NCI-H2107 (cell line): ENCODE data around the gene FBXW10.
"Not testable (repeated sequence)": the region's sequence is repeated elsewhere in the genome, so short reads cannot be mapped to it uniquely, and the experiment has no call there.

Source experiments
- DNase-seq: peaks from one replicate; lab custom pipeline; 2025; lab: John Stamatoyannopoulos, UW

FBXW10 gene, protein sequence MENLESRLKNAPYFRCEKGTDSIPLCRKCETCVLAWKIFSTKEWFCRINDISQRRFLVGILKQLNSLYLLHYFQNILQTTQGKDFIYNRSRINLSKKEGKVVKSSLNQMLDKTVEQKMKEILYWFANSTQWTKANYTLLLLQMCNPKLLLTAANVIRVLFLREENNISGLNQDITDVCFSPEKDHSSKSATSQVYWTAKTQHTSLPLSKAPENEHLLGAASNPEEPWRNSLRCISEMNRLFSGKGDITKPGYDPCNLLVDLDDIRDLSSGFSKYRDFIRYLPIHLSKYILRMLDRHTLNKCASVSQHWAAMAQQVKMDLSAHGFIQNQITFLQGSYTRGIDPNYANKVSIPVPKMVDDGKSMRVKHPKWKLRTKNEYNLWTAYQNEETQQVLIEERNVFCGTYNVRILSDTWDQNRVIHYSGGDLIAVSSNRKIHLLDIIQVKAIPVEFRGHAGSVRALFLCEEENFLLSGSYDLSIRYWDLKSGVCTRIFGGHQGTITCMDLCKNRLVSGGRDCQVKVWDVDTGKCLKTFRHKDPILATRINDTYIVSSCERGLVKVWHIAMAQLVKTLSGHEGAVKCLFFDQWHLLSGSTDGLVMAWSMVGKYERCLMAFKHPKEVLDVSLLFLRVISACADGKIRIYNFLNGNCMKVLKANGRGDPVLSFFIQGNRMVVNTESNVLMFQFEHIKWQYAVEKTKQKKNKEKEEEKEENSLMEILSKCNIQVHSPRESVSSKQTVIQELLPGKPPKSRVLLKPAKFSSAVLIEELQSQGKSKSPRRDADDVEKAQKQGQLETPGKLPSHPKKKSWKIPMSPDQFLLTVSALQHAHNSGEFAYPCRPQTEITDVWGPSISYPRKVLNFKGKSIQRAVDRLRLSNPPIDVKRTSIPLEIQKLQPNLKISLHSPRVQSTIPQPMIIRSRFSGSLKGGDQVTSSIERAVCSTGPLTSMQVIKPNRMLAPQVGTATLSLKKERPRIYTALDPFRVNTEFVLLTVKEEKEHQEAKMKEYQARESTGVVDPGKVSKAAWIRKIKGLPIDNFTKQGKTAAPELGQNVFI

DNA sequence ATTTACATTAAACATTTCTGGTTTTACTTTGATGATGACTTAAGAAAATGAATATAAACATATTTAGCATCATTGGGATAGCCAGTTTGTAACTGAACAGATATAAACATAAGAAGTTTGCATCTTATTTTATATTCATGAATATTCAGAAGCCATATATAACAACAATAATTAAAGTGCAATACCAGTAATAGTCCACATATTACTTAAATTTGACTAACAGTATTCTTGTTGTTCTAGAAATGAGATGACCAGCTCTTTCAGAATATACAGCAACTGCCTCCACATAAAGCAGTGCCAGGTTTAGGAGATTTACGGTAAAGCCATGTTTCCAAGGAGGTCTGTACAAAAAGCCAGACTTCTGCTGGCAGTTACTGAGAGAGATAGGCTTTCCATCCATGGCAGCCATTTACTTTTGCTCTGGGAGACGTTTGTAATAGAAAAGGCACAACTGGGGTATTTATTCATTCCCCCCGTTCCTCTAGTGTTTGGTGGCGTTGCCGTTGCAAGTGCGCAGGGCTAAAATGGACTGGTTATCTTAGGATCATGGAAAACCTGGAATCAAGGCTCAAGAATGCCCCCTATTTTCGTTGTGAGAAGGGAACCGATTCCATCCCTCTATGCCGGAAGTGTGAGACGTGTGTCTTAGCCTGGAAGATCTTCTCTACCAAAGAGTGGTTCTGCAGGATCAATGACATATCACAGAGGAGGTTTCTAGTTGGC, at the start of gene FBXW10:
TSS of gene FBXW10 (plus strand) at position 356 of the 723 bp plus-strand sequence. CDS start at position 547, 191 bp downstream.
- not testable (repeated sequence) for DNase-seq

DNA sequence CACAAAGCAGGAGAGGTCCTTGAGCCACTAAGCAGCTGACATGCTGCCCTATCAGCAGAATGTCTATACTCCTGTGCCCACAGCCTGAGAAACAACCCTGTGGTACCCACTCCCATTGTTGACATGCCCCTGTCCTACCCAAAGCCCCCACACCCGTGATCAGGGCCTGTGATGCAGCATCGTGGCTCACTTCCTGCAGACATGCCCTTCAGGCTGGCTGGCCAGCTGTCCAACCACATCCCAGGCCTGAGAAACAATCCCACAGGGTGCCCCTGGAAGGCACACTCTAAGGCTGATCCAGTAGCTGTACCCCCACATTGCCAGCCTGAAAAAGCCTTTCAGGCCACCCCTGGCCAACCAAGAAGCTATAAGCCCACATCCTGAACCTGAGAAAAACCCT, 48.7 kb upstream of the FBXW10 start:
- DNase-seq, result not testable (repeated sequence)

DNA sequence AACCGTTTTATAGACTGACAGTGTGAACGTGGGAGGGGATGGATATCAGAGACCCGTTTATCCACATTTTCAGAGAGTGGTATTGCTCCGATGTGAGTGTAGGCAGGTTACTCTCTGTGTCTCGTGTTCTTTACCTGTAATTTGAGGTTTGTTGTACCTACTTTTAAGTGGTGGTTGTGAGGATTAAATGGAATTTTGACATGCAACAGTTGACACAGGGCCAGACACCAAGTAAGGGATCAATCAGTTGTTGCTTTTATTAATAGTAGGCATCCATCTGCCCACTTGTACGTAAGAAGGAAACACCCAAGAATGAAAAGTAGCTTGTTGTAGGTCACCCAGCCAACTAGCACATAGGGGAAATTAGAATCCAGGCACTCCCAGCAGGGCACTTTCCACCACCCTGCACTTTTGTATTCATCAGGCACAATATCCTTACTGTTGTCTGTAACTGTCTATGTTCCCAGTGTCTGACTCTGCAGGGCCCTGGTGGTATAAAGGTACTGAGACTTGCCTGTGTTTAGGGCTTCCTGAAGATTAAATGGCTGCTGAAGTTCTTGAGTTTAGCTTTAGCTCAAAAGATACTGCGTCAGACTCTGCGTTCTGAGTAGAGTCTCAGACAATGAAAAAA, 45.3 kb upstream of the FBXW10 start:
- DNase-seq, result not testable (repeated sequence)

DNA sequence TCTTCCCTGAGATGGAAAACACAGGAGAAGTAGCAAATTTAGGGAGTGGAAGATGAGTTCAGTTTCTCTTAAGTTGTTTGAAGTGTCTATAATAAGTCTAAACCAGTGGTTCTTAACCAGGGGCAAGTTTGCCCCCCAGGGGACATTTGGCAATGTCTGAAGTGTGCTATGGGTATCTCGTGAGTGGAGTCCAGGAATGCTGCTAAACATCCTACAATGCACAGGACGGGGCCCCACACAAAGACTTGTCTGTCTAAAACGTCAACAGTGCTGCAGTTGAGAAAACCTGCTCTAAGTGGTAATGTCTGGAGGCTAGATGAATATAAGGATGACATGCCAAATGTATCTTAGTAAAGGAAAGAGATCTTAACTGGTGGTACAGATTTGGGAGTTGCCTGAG, 37.9 kb upstream of the FBXW10 start:
- not testable (repeated sequence) for DNase-seq

DNA sequence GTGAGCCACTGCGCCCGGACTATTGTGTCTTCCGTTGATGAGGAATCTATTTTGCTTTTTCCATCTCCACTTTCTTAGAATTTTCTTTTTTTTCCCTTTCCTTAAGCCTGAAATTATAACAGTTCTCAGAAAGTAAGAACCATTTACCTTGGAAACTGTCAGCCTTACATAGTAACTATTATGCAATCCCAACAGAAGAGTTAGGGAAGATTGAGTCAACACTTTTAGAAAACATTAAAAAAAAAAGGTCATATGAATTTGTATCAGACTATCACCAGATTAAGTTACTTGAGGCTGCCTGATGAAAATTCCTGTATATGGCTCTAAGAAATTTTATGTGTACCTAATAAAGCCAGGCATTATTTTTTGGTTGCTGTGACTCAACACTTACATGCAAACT, 35.6 kb upstream of the FBXW10 start:
- not testable (repeated sequence) for DNase-seq

DNA sequence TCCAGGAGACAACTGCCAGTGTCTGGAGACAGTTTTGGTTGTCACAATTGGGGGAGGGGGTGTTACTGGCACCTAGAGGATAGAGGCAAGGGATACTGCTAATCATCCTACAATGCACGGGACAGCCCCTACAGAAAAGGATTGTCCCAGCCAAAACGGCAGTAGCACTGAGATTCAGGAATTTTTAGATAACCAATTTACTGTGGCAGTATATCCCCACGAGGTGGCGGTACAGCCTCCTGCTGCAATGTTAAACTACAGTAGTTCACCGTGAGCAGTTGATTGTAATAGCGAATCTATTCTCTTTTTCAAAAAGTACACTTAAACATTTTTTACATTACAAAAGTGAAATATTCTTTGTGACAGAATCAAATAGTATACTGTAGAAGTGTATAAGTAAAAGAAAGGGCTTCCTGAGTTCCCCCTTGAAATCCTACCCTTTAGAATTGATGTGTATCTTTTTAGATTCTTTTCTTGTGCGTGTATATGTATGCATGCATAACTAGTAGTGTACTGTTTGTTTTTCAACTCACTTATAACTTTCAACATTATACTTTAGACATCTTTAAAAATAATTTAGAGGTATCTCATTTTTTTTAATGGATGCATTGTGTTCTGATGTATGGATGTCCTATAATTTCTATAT, 31.4 kb upstream of the FBXW10 start:
- not testable (repeated sequence) for DNase-seq

DNA sequence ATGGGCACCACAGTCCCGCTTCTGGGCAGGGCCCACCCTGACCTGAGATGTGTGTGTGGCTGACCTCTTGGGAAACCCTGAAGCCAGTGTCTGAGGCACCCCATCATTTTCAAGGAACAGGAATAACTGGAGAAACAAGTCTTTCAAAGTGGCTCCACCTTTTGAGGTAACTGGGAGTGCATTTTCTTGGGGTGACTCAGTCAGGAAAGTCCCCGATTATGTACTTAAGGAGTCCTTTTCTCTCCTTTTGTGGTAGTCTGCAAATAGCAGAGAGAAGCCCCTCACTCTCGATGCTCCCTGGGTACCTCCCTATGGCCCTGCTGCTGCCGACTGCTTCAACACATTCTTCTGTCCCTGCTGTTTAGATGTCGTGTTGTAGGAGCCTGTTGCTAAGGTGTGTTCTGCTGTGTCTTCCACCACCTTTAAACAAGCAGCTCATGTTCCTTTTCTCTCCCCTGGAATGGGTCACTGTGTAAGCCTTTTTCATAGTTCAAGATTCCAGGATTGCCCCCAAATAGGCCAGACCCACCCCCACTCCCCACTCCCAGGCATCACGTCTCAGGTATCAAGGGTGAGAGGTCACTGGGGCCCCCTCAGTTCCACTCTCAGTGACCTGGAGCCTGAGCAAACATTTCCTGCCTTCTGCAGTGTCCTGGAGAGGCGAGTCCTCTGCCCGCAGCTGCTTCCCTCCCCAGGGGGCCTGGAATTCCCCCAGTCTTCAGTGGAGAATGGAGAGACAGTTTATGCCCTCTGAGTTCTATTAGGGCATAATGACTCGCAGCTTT, 25.0 kb upstream of the FBXW10 start:
- DNase-seq, result not testable (repeated sequence)

DNA sequence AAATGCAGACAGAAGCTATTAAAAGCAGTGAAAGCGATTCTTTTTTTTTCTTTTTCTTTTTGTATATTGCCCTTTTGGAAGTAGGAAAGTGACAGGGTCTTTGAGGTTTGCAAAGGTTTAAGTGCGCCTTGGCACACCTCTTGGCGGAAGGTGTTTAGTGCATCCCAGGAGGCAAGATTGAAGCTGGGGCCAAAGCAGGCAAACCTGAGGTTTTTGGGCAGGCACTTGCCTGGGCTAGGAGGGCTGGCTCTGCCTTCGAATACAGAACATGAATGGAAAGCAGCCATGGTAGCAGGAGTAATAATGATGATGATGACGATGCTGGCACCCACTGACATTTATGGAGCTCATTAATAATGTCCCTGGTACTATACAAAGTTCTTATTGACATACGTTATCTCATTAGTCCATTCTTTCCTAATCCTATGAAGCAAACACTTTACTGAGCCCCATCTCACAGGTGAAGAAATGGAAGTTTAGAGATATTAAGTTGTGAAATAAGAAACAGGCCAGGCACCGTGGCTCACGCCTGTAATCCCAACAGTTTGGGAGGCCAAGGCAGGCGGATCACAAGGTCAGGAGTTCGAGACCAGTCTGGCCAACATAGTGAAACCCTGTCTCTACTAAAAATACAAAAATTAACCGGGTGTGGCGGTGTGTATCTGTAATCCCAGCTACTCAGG, 24.3 kb upstream of the FBXW10 start:
- not testable (repeated sequence) for DNase-seq

DNA sequence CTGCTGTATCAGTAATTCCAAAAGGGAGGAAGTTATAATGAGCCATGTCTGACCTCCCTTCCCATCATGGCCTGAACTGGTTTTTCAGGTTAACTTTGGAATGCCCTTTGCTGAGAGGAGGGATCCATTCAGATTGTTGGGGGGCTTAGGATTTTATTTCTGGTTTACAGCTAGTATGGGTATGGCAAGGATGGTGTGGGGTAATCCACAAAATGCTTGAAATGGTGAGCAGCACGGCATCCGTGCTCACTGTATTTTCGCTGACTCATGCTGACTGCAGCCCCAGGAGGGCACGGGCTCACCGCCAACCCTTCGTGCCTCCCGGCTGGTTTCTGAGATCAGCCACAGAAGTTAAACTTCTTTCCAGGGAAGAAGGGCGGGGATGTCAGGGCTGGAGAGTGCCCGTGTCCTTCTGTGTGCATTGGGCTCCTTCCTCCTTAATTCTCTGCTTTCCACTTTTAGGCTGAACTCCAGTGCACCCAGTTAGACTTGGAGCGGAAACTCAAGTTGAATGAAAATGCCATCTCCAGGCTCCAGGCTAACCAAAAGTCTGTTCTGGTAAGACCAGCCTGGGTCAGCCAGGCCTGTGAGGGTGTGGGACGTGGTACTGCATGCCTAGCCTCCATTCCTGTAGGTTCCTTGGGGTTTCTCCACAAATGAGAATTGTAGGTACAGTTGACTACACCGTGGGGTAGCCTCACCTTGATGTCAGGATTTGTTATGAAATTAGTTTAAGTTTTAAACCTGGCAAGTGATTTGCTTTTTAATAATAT, 21.9 kb upstream of the FBXW10 start:
- DNase-seq, result not testable (repeated sequence)

DNA sequence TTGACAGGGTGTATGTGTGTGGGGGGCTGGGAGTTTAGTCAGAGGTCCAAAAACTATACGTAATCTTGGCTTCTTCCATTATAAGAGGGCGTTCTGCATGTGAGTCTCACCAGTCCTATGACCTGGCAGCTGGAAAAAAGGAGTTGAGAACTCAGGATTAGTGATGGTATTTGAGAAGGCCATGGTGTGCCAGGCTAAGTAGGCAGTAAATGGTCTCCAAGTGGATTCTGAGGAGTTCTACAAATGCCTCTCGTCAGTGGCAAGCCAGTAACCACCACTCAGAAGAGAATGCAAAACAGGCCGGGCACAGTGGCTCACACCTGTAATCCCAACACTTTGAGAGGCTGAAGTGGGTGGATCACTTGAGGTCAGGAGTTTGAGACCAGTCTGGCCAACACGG, 21.2 kb upstream of the FBXW10 start:
- not testable (repeated sequence) for DNase-seq

DNA sequence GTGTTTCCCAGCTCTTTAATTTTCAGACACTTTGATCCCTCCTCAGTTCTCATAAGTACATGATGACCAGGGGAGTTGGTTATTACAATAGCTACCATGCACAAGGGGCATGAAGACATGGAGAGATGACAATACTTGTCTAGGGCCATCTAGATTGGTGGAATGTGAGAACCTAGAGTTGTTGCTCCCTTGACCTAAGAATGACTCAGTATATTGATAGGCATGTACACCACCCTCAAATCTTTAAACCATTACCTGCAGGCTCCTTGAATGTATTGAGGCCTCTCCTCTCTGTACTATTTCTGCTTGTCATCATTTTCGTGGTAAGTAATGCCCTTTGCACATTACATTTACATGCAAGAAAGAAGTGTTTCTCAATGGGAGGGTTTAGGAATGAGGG, 20.3 kb upstream of the FBXW10 start:
- not testable (repeated sequence) for DNase-seq

DNA sequence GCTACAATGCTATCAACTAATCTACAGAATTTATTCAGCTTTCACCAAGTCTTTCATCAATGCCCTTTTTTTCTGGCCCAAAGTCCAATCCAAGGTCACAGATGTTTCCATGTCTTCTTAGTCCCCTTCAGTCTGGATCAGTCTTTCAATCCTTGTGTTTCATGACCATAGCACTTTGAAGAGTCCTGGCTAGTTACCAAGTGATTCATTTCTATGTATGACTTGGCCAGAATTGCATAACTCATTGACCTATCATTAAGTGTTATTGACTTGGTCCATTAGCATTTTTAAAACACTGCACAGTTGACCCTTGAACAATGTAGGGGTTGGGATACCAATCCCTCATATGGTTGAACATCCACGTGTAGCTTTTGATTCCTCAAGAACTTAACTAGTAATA, 11.4 kb upstream of the FBXW10 start:
- DNase-seq, result not testable (repeated sequence)

DNA sequence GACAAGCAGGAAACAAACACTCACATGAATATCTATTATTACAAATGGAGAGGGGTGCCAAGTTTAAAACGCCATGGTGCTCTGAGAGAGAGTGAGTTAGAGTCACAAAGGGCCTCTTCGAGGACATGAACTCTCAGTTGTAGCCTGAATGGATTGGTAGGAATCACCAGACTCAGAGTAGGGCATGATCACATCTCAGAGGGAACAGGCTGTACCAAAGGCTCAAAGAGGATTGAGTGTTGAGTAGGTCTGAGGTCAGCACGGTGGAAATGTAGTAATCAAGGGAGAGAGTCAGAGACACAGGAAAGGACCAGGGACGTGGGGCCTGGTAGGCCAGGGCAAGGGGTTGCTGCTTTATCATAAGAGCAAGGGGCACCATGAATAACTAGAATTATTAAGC, 10.5 kb upstream of the FBXW10 start:
- DNase-seq, result not testable (repeated sequence)

DNA sequence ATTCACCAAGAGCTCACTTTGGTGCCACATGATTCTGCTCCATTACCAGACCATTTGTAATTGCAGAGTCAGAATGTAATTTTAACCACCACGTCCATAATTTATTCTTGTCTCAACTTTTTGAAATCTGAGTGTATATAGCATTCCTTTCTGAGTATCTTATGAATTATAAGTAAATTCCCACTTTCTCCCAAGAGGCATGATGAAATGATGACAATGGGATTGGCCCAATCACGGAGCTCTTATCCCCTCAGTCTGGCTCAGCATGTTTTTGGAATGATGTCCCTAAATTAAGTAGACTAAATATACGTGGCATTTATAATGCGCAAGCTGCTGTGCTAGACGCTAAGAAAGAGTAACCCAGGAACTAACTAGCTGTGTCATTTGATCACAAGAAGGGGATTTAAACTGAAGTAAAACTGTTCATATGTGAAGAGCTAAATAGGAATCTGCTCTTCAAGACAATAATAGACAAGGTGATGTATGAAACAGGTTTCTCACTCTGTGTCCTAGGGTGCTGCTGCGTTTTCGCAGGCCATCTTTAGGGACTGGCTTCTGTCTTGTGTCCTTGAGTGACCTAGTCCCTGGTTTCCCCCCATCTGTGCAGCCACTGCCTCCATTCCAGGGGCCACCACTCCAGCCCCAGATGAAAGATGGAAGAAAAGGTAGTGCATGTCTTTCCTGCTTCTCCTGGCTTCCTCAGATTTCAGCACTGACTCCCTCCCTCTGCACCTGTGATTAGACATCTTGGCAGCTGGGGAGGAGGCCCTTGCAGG, 4.0 kb upstream of the FBXW10 start:
- DNase-seq, result not testable (repeated sequence)

DNA sequence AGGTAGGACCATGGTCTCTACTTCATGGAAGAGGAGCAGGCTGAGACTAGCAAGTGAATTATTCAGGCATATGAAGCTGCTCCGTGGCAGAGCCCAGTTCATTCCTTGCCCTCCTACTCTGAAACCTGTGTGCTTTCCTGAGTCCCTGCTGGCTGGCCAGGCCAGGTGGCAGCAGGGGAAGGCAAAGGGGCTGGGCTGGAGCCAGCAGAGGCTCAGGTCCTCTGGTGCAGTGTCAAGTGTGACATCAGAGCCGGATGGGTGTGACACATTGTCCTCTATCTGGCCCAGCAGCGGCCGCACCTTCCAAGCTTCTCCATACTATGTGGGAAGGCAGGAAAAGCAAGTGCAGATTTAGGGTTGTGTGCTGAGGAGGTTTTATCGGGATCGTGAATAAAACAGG, 2.6 kb upstream of the FBXW10 start:
- DNase-seq, result not testable (repeated sequence)

DNA sequence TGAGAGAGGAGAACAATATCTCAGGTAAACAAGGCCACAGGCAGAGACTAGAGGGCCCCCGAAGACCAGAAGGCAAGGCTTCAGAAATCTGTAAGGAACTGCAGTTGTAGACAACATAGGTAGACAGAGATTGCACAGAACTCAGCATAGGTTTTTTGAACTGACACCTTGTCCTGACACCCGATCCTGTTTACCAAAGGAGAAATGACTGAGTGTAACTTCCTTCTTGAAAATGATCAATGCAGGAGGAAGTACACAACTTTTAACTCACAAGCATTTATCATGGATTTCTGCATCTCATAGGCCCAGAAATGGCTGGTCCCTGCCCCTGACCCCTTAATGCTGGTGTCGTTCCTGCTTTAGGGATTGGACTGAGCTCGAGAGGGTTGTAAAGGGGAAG, 872 bp downstream of the FBXW10 start:
- not testable (repeated sequence) for DNase-seq

DNA sequence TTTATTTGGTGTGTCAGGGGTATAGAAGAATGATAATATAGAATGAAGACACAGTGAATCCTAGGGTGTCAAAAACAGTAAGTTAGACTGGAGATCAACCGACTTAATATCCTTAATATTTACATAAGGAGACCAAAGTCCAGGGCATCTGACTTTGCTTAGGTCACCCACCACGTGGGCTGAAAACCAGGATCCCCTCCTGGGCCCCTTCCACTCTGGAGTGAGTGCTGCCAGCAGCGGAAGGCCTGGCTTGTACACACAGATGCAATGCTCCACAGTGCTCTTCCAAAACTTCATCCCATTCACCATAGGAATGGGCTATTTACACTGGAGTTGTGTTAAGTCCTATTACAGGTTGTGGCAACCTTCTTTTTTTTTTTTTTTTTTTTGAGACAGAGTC, 2.7 kb downstream of the FBXW10 start:
- not testable (repeated sequence) for DNase-seq

DNA sequence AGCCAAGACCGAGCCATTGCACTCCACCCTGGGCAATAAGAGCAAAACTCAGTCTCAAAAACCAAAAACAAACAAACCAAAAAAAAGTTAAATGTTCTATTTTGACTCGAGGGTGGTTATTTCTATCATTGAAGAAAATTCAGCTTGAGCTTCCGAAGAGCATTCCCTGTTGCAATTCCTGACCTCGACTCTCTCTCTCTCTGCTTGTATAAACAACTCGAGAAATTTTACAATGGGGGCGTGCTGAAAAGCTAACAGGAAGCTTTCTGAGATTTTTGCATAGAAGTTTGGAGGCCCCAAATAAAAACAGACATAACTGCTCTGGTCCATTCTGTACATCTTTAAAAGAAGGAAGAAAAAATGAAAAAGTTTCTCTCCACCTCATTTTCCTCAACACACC, 3.6 kb downstream of the FBXW10 start:
- DNase-seq, result not testable (repeated sequence)
